ENCODE measurements around the gene KIAA2012.
A peak's percentile ranks its signal among the peaks of the same experiment; 100 is the strongest.

Gene KIAA2012

DNA sequence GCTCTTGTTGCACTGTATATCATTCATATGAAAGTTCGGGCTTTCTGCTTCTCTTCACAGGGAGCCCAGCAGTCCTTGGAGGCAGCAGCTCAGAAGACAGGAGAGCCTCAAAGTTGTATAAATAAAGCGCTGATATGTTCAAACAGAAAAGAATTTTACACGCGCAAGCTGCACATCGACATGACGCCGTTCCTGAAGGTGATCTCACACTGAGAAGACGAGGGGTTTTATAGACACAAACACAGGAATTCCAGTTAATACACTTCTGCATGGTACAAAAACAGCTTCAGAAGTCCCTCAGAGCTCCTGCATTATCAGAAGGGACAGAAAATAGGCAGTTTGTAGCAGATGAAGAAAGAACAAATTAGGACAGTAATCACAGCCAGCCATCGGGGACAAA, 81.6 kb downstream of the KIAA2012 start:
- no peak for DNase-seq

GRCh38 chr2:202157211-202157990, 84.3 kb downstream of the KIAA2012 start:
- no peak for DNase-seq

- no peak for DNase-seq
These were observed 85.7 kb downstream of the KIAA2012 start for GRCh38 chr2:202158796-202159195.

DNA sequence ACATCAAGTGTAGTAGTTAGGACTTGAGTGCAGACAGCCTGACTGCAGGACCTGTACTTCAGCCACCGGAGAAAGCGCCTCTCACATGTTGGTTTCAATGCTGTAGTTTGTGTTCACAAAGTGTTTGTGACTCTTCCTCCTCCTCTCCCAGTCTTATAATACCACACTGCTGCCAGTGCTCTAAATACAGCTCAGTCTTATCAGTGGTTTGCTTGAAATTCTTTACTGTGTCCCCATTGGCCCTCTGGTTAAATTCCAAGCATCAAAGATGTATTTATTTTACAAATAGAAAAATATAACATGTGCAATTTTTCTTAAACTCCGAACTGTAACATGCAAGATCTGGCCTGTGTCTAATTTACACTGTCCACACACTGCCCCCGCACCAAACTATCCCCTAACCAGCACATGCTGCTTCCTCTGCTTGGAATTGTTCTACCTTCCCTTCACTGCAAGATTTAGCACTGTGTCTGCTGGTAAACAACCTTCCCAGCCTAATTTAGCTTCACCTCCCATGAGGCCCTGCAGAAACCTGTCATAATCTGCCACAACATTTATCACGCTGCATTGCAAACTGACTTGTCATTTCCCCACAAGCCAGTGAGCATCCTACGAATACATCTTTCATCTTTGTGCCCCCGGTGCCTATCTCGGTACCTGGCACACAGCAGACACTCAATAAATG, 88.2 kb downstream of the KIAA2012 start:
- DNase-seq, result no peak

DNA sequence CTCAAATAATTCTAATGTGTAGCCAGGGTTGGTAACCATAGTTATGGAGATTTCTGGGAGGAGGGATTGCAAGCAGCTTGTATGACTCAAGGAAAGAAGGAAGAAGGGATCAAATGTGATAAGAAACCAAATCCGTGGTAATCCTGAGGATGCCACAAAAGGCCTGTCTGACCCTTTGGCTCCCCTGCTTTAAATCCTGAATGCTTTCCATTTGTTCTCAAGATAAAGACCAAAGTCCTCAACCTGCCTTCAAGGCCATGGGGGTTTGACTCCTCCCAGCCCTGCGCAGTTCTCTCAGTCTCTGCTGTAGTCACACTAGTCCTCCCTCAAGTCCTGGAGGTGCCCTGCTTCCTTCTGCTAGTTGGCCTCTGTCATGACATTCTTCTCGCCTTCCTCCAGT, 91.4 kb downstream of the KIAA2012 start:
- no peak for DNase-seq

- no peak for DNase-seq
These were observed 92.2 kb downstream of the KIAA2012 start for GRCh38 chr2:202165208-202165607.

DNA sequence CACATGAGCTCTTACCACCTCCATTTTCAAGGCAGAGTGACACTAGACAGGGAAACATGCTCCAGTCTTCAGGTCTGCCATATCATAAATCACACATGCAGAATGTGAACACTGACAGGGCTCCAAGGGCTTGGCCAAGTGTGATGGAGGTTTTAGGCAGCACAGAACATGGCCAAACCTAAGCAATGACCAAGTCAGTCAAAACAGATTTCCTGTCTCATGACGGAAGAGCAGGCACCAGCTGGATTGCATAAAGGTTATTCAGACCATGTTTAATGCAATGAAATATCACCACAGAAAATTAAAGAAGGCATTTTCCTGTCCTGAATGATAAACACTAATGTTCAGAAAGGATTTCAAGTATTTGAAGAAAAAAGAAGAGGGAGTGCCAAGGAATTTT, 92.9 kb downstream of the KIAA2012 start:
- no peak for DNase-seq

DNA sequence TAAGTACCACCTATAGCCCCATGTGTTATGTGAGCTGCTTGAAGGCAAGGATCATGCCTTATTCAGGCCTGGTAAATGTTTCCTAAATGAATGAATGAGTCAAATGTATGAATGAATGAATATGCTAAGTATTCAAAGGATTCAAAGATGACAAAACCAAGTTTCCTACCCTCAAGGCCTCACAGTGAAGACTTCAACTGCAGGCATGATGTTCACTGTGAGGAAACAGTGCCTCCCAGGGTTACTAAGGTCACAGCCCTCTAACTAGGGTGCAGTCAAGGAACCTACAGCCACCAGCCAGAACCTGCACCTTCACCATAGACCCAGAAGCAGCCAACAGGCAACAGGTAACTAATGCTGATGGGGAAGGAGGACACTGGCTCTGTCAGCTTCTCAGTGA, 96.1 kb downstream of the KIAA2012 start:
- DNase-seq, result no peak

DNA sequence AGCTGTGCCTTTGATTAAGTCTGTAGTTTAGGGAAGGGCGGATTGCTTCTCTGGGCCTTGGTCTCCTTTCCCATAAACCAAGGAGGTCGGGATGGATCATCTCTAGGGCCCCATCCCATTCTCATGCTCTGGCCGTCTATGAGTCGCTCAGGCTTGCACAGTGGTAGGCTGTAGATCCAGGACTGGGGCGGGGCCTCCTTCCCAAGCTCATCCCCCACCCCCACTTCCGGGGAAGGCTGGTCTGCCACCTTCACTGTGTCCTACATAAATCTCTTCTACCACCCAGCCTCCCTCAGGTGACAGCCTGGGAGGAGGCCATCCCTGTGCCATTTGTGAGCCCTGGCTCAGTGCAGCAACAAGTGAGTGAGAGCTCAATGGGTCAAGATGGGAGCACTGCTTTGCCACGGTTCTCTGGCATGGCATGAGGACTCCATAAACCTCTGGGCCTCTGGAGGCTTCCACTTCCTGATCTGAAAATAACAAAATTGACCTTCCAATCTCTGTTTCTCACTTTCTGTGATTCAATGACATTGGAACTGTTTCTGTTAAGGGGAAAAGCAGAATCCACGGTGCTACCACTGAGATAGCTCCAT, 96.9 kb downstream of the KIAA2012 start:
- no peak for DNase-seq

DNA sequence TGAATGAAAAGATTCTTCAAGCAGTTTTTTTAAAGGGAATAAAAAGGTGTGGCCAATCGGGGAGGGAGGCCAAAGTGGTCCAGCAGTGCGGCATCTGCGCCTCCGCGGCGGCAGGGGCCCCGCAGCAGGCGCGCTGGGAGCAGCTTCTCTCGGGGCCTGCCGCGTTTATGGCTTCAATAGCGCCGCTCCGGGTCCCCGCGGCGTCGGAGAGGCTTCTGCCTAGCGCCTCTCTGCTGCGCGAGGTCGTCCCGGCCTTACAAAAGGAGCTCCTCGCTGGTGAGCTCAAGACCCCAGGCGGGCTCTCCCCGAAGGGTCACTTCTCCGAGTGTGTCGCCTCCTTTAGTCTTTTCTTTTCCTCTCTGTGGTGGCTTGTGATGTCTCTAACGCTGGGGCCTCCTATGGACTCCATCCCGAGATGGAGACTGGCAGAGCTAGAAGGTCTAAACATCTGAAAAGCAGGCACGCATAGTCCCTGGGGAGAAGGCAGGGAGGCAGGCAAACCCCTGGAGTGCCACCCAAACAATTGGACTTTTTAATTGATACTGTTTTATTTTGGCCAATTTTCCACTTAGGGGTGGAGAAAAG, 98.3 kb downstream of the KIAA2012 start:
- peak; percentile 64 for DNase-seq

DNA sequence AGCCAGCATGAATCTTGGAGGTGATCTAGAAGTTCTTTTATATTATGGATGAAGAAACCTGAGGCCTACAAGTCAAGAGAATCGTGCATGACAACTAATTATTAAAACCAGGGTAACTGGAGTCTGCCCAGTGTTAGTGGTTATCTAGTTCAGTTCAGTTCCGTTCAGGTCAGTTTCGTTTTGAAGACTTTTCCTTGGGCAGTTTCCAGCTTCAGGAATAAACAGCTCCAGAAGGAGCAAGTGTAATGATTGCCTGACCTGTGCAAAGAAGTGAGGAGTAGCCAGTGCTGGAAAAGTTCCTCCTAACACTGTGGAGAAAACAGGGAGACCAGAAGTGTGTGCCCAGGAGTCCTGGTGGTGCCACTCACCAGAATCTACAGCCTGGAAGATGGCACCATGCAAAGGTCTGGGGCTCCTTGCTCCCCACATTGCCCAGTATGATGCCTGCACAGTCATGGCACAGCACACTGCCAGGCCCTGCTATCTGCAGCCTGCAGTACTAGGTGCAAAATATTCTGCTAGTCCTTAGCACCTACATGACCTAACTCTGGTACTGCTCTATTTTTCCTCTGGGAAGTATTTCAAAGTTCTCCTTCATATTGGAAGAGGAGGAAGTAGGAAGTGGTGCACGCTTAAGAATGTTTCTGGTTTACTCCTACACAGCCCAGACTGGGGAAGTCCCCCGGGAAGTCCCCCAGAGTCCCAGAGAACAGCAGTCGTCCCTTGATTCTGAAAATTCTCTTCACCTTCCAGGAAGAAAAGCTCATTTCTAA, 99.6 kb downstream of the KIAA2012 start:
- no peak for DNase-seq

GRCh38 chr2:202178346-202178958, 105.4 kb downstream of the KIAA2012 start:
- DNase-seq, result peak; percentile 78

DNA sequence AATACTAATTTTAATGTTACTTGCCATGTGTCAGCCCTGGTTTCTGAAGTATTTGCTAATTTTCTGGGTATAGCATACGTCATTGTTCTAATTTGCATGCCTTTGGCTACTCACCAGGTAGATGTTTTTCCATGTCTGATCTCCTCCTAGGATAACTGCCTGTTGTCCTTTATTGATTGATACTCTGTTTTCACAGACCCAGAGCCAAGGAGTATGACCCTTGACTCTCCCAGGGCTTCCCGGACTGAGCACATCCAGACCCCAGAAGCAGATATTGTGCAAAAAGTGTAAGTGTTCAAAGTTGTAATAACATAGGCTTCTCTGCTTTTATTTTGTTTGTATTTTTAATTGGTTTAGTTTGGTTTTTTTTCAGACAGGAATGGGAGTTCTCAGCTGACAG, 111.5 kb downstream of the KIAA2012 start:
- no peak for DNase-seq

DNA sequence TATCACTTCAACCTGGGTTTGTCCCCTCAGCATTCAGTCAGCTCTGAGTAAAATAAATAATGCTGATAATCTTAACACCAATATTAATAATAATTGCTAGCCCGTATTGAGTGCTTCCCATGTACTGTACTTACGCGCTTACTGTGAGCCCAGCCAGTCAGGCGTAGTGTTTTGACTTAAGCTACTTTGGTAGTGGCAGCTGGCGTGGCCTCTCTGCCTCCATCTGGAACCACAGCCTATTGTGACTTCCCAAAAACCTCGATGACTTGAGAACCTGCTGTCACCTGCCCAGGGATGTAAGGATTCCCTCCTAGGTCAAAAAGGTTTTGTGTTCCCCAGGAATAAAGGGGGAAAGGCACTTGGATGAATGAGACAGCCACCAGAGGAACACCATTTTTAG, 112.1 kb downstream of the KIAA2012 start:
- DNase-seq, result no peak

DNA sequence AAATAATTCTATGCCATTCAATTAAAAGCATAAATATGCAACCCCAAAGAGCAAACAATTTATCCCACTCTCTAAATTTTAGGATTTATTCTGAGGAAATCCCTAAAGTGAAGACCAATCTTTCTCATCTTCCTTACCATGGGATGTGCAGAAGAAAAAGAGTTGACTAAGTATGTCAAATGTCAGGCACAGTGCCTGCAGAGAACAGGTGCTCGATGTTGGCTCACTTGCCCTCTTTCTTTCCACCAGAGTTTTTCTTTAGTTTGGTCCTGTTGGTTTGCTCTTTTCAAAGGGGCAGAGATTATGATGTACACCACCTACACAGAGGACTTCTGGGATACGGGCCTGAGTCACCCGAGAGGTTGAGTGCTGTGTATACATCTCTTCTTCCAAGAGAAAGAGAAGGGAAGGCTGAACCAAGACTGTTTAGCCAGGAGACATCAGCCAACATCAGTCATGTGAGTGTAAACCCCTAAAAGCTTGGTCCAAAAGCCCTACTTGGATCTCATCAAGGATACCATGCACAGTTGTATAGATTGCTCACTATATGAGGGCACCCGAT, 113.7 kb downstream of the KIAA2012 start:
- no peak for DNase-seq

GRCh38 chr2:202187570-202187969, 114.5 kb downstream of the KIAA2012 start:
- no peak for DNase-seq

GRCh38 chr2:202193305-202193704, 120.2 kb downstream of the KIAA2012 start:
- no peak for DNase-seq

GRCh38 chr2:202193881-202194353, 120.9 kb downstream of the KIAA2012 start:
- no peak for DNase-seq

GRCh38 chr2:202194418-202194817, 121.4 kb downstream of the KIAA2012 start:
- DNase-seq, result no peak

DNA sequence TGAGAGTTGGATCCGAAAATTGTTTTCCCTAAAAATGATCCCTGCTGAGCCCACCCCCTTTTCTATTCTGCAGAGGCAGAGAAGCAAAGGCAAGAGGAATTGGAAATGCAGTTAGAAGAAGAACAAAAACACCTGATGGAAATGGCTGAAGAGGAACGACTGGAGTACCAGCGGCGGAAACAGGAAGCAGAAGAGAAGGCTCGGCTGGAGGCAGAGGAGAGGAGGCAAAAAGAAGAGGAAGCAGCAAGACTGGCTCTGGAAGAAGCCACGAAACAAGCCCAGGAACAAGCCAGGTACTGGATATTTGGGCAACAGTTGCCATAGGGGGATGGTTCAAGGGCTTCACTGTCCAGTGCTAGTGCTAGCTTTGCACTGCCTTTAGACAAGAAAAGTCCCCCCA, 123.7 kb downstream of the KIAA2012 start:
- no peak for DNase-seq

DNA sequence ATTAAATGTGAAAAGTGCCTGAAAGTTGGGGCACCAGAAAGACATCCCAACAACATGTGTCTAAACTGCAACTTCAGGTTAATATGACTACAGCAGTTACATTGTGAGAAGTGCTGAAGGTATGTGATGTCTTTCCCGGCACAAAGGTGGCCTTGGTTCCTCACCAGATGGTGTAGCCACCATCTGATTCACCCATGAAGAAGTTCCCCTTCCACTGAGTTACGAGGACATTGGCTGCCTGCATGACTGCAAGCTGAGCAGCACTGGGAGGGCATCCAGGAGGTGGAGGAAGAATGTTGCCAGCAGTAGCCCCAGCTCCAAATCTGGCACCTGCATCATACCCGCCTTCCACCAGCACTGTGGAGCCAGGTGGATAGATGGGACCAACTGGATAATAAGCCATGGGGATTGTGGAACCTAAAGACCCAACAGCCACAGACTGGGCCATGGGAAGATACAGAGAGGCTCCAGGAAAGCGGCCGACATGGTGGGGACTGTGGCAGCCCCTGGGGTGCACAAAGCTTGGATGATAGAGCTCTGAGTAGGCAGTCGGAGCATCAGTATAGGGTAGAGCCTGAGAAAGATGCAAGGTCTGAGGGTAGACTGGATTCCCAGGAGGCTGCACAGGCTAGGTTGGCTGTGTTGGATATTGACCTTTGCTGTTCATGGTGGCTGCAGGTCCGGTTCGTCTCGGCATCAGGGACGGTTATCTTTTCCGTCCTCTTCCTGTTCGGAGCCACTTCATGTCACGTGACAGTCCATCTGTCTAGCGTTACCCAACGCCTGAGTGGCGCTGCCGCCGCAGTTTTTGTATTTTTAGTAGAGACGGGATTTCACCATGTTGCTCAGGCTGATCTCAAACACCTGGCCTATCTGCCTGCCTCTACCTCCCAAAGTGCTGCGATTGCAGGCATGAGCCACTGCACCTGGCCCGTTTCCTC, 128.4 kb downstream of the KIAA2012 start:
- DNase-seq, result no peak

All from islet precursor cell (in vitro differentiated cells).